ENCODE data around the gene SMARCC1.

SMARCC1 gene

DNA sequence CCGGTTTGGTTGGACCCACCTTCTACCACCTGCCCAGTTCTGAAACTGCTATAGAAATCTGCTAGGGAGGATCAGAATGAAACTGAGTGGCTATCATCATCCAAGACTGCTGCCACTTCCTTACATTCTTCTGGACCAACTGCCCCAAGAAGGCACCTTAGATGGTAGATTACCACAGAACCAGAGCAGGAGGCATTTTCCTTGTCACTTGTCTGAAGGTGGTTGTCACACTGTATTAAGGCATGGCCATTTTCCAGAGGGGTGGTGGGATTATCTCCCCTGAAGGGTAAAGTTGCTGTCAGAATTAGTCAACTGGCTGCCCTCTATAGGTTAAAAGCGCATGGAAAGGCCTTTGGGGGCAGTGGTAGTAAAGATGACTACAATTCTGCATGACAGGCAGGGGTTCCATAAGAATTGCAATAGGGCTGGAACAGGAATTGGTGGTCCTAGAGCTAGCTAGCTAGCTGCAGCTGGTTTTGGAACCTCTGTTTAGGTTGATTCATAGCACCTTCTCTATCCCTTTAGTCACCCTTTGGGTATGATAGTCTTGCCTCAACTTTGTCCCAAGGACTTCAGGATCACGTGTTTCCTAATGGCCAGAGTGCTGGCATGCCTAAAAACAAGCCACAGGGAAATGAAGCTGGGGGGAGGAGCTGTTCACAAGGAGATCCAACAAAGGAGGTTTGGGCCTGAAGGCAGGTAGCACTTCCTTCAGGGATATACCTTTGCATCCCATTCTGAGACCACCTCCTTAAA lies 198.2 kb downstream of the SMARCC1 start:
- no peak for TF ChIP-seq ZNF274 (IDR thresholded peaks at IDR 0.05; ENCODE audit: low read depth, low read length)

DNA sequence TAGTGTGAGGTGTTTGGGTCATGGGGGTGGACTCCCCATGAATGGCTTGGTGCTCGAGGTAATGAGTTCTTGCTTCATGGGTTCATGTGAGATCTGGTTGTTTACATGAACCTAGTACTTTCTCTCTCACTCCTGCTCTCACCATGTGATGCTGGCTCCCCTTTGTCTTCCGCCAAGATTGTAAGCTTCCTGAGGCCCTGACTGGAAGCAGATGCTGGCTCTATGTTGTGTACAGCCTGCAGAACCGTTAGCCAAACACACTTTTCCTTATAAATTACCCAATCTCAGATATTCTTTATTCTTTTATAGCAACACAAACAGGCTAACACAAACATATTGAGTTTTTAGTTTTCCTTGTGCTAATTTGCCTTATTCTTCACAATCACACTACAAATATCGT lies 199.9 kb downstream of the SMARCC1 start:
- no peak for TF ChIP-seq ZNF274 (IDR thresholded peaks at IDR 0.05; ENCODE audit: low read depth, low read length)

More for the DNA sequence above, 198.2 kb downstream of the SMARCC1 start:
- no peak overlapping the region for H3K4me3 ChIP-seq (ENCODE audit: low read length)

DNA sequence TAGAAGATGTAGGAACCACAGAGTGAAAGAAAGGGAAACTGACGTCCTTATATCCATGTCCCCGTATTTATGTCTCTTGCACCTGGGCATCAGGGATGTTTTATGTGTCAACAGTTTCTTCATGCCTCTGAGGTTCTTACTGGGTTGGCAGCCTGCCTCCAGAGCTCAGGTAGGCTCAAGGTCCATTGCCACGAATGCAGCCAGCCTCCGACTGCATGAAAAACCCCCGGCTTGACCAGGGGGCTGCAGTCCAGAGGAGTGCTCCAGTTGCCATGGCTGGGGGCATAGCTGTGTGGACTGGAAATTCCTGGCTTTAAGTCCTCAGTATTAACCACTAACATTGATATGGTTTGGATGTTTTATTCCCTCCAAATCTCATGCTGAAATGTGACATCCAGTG lies 200.3 kb downstream of the SMARCC1 start:
- TF ChIP-seq ZNF274 (IDR thresholded peaks at IDR 0.05; ENCODE audit: low read depth, low read length), result no peak
- no peak overlapping the region for H3K4me3 ChIP-seq (ENCODE audit: low read length)

More for the DNA sequence above, 199.9 kb downstream of the SMARCC1 start:
- no peak overlapping the region for H3K4me3 ChIP-seq (ENCODE audit: low read length)

DNA sequence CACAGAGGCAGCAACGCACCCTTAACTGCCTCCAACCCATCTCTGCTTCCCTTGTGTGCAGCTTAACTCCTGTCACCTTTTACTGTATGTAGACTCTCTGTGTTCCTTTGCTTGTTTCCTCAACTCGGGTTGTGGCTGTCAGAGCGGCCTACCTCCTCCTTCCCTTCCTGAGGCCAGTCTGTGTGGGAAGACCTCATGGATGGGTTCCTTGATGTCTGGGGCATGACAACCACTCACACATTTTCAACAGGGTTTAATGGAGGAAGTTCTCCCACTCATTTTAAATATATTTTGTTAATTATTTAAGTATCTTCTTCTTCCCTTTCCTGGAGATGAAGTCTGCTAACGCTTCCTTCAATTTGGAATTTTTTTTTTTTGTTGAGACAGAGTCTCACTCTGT lies 201.2 kb downstream of the SMARCC1 start:
- no peak for TF ChIP-seq ZNF274 (IDR thresholded peaks at IDR 0.05; ENCODE audit: low read depth, low read length)
- H3K4me3 ChIP-seq (ENCODE audit: low read length), result no peak overlapping the region

DNA sequence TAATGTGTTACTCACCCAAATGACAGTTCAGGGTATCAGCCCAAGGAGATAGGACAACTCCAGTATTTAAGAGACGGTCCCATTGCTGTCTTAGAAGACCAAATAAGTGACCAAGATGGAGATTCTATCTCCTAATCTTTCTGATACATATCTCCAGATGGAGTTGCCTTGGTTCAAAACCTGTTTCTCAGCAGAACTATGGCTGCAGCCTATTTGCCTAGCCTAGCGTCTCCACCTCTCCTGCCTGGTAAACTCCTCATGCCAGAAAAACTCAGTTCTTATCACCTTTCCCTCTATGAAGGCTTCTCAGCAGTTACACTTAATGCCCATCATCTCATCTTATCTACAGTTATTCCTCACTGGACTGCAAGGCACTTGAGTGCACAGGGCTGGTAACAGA lies 201.8 kb downstream of the SMARCC1 start:
- H3K4me3 ChIP-seq (ENCODE audit: low read length), result no peak overlapping the region
- no peak for TF ChIP-seq ZNF274 (IDR thresholded peaks at IDR 0.05; ENCODE audit: low read depth, low read length)

DNA sequence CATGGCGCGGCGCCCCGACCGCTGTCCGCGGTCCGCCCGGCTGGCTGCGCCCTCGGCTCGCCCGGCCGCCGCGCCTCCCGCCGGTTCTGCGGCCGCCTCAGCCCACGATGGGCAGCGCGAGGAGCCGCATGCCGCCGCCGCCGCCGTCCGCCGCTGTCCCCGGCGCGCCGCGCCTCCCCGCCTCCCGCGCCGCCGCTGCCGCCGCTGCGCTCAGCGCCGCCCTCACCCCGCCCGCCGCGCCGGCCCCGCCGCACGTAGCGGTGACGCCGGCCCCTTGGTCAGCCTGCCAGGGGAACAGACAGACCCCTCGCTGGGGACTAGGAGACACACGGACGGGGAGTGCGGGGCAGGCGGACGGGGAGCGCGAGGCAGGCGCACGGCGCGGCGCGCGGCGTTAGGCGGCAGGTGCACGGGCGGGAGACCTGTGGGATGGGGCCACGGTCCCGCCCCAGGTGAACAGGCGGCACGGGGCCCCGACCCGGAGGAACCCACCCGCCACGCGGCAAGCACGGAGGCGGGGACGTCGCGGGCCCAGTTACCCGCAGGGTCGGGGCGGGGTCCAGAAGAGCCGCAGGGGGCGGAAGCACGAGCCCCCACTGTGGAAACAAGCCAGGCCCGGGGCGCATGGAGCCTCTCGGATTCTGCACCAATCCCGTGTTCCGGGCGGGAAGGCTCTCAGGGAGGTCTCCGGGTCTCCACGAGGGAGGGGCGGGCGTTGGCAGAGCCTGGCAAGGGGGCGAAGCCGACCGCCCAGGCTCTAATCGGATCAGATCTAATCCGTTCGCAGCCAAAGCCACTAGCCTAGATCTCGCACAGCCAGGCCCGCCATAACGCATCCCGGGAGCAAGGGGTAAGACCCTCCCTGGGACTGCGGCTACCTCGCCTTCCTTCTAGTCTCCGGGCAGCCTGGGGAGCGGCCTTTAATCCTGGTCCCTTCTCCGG lies 202.7 kb downstream of the SMARCC1 start, which contains the start of gene CSPG5:
Gene CSPG5, minus strand, starts transcription at position 175 of the 942 bp plus-strand sequence. Its CDS starts 172 bp downstream, at position 3.
- peak within 1 kb of the TSS; percentile 65; the same call in 1 of the 2 replicates for H3K4me3 ChIP-seq (ENCODE audit: low read length)
- TF ChIP-seq ZNF274 (IDR thresholded peaks at IDR 0.05; ENCODE audit: low read depth, low read length), result no peak

DNA sequence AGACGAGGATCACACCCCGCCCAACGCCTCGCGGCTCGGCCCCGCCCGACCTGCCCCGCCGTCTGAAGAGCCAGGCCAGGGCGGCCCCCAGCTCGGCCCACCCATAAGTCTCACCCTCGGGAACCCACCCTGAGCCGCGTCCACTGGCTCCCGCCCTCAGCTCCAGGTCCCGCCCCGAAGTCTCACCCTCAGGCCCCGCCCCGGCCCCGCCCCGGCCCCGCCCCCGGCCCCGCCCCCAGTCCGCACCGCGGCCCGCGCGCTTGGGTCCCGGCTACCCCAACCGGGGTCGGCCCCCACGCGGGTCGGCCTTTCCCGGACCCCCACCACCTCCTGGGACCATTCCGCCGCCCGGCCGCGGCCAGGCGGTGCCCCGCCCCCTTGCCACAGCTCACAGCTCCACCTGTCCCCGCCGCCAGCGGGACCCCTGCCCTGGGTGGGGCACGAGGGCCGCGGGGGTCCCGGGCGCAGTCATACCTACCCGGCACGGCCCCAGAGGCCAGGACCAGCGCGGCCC lies 203.5 kb downstream of the SMARCC1 start:
- no peak for TF ChIP-seq ZNF274 (IDR thresholded peaks at IDR 0.05; ENCODE audit: low read depth, low read length)
- peak overlapping the region; percentile 65; the same call in 1 of the 2 replicates for H3K4me3 ChIP-seq (ENCODE audit: low read length)

DNA sequence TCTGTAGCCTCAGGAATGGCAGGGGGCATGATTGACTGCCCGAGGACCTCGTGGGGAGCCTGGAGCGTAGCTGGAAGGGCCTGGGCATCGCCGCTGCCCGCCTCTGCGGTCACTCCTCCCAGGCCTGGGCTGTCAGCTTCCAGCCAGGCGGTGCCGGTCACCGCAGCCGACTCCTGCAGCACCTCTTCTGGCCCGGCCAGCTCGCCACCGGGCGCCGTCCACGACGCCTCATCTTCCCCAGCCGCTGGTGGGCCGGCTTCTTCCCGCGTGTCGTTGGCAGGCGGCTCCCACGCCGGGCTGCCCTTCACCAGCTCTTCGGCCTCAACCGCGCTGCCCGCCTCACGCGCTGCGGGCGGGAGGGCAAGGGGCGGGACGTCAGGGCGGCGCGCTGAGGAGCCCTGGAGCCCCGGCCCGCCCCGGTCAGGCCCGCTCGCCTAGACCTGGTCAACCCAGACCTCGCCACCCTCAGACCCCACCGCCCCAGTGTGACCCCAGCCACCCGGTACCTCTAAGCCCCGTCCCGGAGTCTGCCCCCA lies 204.0 kb downstream of the SMARCC1 start:
- H3K4me3 ChIP-seq (ENCODE audit: low read length), result peak overlapping the region; percentile 30; the same call in 1 of the 2 replicates
- TF ChIP-seq ZNF274 (IDR thresholded peaks at IDR 0.05; ENCODE audit: low read depth, low read length), result no peak

DNA sequence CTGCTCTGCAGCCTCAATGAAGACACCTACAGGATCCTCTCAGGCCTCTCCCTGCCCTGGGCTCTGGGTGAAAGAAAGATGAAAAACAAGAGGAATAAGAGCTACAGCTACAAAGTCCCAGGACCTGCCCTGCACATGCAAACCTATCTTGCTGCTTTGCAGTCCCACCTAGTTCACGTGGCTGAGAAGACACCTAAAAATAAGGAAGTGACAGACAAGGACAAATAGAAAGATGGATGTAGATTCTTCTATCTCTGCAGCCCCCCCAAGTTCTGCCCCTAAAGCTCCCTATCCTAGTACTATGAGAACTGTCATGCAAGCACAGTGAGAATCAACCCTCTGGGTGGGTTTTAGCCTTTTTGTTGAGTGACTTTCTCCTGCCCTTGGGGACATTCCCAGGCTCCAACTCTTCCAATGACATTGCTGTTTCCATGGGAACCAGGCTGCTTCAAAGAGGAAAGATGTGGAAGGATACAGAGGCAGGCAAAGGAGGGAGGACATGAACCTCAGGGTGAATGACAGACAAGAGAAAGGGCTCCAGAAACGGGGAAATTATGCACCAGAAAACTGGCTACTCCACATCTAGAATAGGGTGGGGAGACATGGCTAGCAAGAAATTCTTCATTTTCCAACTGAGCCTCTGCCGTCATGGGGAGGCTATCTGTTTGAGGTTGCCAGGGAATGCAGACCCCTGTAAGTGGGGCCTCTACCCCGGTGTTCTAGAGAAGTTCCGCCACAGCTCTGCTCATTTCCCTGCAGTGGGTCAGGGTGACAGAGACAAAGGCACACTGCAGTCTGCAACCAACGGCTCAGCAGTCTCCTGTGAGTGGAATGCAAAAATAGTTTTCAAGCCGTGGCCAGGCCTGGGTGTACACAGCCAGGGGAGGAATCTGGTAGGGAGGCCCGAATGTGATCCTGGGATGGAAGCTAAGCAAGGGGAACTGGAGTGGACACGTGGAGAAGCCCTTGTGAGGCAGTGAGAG lies 208.2 kb downstream of the SMARCC1 start:
- no peak for TF ChIP-seq ZNF274 (IDR thresholded peaks at IDR 0.05; ENCODE audit: low read depth, low read length)

DNA sequence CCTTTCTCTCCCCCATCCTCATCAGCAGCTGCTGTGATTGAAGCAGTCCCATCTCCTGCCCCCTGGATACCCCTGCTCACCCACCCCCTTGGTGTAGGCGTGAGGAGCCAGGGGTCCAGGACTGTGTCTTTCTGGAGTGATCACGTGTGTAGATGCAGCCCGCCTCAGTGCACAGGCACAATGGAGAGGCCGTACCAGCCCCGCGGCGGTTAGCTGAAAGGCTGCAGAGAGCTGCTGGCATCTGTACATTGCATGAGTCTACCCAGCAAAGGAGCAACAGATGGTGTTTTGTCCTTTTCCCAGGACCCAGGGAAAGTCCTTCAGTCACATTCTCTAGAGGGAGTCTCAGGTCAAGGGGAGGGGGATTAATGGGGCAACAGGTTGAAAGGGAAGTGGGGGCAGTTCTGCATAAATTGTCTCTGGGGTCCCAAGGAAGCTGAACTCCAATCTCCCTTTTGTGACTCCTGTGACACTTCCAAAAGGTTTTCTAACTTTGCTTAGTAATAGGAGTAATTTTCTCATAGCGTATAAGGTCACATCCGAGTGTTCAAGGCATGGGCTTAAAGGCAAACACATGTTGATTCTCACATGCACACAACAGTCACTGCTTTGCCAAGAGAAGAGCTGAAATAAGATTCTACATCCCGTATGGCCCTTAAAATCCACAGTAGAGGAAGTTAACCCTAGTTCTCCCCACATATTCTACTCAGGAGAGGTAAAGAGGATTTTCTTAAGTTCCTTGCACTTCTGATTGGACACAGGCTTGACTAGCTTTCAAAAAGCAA lies 210.1 kb downstream of the SMARCC1 start:
- H3K4me3 ChIP-seq (ENCODE audit: low read length), result no peak overlapping the region
- no peak for TF ChIP-seq ZNF274 (IDR thresholded peaks at IDR 0.05; ENCODE audit: low read depth, low read length)

More for the DNA sequence above, 208.2 kb downstream of the SMARCC1 start:
- no peak overlapping the region for H3K4me3 ChIP-seq (ENCODE audit: low read length)

DNA sequence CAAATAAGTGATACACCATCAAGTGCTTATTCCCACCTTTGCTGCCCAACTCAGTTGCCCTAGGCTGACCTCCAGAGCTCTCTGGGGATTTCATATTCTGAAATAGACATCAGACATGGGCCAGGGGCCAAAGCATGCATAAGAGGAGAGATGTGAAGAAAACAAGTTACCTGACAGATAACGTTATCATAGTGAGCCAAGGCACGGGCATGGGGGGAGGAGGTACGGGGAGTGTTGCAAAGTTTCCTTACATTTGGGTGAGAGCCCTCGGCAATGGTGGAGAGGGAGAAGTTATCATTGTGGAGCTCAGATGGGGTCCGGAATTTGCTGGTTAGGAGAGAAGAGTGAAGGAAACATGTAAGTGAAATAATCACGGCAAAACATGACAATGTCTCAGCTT lies 212.8 kb downstream of the SMARCC1 start:
- no peak overlapping the region for H3K4me3 ChIP-seq (ENCODE audit: low read length)
- TF ChIP-seq ZNF274 (IDR thresholded peaks at IDR 0.05; ENCODE audit: low read depth, low read length), result no peak

DNA sequence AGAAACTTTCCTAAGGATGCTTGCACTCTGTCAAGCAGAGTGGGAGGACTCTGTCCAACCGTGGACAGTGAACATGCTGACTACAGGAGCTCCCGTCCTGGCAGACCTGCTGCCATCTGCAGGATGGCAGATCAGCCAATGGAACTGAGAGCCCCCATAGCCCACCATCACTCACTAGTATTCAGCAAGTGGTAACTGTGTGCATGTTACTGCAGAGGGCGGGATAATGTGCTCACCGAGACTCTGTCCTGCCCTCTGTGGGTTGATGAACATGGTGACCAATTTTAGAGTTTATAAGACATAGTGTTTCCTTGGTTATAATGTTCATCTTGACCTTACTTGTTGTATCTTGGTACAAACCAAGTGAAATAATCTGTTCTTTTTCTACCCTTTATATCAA lies 214.5 kb downstream of the SMARCC1 start:
- no peak for TF ChIP-seq ZNF274 (IDR thresholded peaks at IDR 0.05; ENCODE audit: low read depth, low read length)
- no peak overlapping the region for H3K4me3 ChIP-seq (ENCODE audit: low read length)

Data from GM08714 (cell line).